GM12878 (cell line): ENCODE measurements around the gene LRRC40. TPM values are rescaled to one million over a fixed set of nuclear protein-coding genes. Genes with fewer than 3 reads are reported as not detected.

Source experiments
- ATAC-seq: fragments of 200-7000 bp; cut with Tn5 transposase; 3 replicates; pipeline ENCODE4 v1.9.1; 2020; ENCODE audit warnings: mild to moderate bottlenecking, moderate library complexity
- BruUV-seq: library from RNA; stranded (reverse); fragments of 400-500 nt; replicated peaks from 2 replicates; lab custom pipeline; 2021; lab: Mats Ljungman, UMichigan
- CTCF ChIA-PET: fragments of 300-600 bp; sonication (Branson Sonifier 250); formaldehyde crosslinking; extraction: SDS; loops from one replicate; lab custom pipeline; 2021; ENCODE audit warnings: inconsistent platforms; lab: Yijun Ruan, JAX
- POLR2A ChIA-PET: fragments of 350-600 bp; formaldehyde crosslinking; extraction: SDS; loops from one replicate; lab custom pipeline; 2021; ENCODE audit warnings: inconsistent platforms; lab: Charles Lee
- RAD21 ChIA-PET: fragments of 300-600 bp; sonication (Branson Sonifier 250); formaldehyde crosslinking; loops from one replicate; lab custom pipeline; 2023; ENCODE audit warnings: antibody characterized with exemption; ENCODE audit not compliant: unreplicated experiment; lab: Charles Lee
- SMC1A ChIA-PET: fragments of 300-600 bp; sonication (Branson Sonifier 250); formaldehyde crosslinking; loops from one replicate; lab custom pipeline; 2023; ENCODE audit not compliant: unreplicated experiment, uncharacterized antibody; lab: Charles Lee
- DNase-seq: peaks from one replicate; pipeline ENCODE4 v3.0.0-alpha.2; 2011; ENCODE audit warnings: low read depth, low spot score
- FAIRE-seq: peaks from 3 replicates; lab custom pipeline; 2011; peaks lifted over from hg19 to GRCh38; lab: Jason Lieb, UNC
- H2AFZ ChIP-seq: 2 replicates; pipeline ENCODE4 v1.6.0; 2011; ENCODE audit warnings: low read depth, low read length, control low read depth; ENCODE audit not compliant: control insufficient read depth
- H3K27ac ChIP-seq: 2 replicates; pipeline ENCODE4 v1.5.1; 2011; ENCODE audit warnings: control low read depth; ENCODE audit not compliant: control insufficient read depth, insufficient read depth
- H3K27me3 ChIP-seq, 2 experiments: replicated peaks in 1 of 2; 2 replicates each; pipeline versions ENCODE4 v1.6.0 to v1.6.1; 2011; ENCODE audit warnings: low read length in 1 of 2; ENCODE audit not compliant: control insufficient read depth in 2 of 2, insufficient read depth in 2 of 2
- H3K36me3 ChIP-seq, 2 experiments: 2 replicates each; pipeline ENCODE4 v1.5.1; 2011; ENCODE audit warnings: low read length in 1 of 2; ENCODE audit not compliant: control insufficient read depth in 2 of 2, insufficient read depth in 2 of 2
- H3K4me1 ChIP-seq: 2 replicates; pipeline ENCODE4 v1.6.1; 2011; ENCODE audit warnings: mild to moderate bottlenecking, low read length, moderate library complexity, mixed read lengths; ENCODE audit not compliant: control insufficient read depth, insufficient read depth
- H3K4me2 ChIP-seq: 2 replicates; pipeline ENCODE4 v1.6.0; 2011; ENCODE audit warnings: control low read depth; ENCODE audit not compliant: control insufficient read depth, insufficient read depth
- H3K4me3 ChIP-seq: fragments of 200-600 bp; sonication (generic); 2 replicates; pipeline ENCODE4 v1.5.1; 2016
- H3K79me2 ChIP-seq: 2 replicates; pipeline ENCODE4 v1.6.0; 2011; ENCODE audit warnings: low read length; ENCODE audit not compliant: control insufficient read depth, insufficient read depth
- H3K9ac ChIP-seq: 2 replicates; pipeline ENCODE4 v1.8.0; 2011; ENCODE audit warnings: low read length, control low read depth, mixed read lengths; ENCODE audit not compliant: control insufficient read depth, insufficient read depth
- H3K9me3 ChIP-seq: replicated peaks from 3 replicates; pipeline ENCODE4 v1.5.1; 2011; ENCODE audit warnings: mild to moderate bottlenecking, low read length; ENCODE audit not compliant: control insufficient read depth, insufficient read depth
- H4K20me1 ChIP-seq: 2 replicates; pipeline ENCODE4 v1.6.0; 2011; ENCODE audit not compliant: control insufficient read depth, insufficient read depth
- BACH1 ChIP-seq: fragments of 450-650 bp; IDR thresholded peaks from 2 replicates; pipeline ENCODE4 v1.6.1; 2017; ENCODE audit warnings: mild to moderate bottlenecking, borderline replicate concordance
- CBX3 ChIP-seq: fragments of 200-600 bp; sonication (generic); IDR thresholded peaks from 2 replicates; pipeline ENCODE4 v1.6.1; 2016; ENCODE audit warnings: low read depth, borderline replicate concordance
- E2F4 ChIP-seq: IDR thresholded peaks from 2 replicates; pipeline ENCODE4 v1.6.1; 2012; ENCODE audit warnings: low read depth, low read length, improper control_type of control experiment
- KAT2A ChIP-seq: conservative IDR thresholded peaks from 2 replicates; pipeline ENCODE4 v1.6.1; 2011; ENCODE audit warnings: low read depth, low read length; ENCODE audit not compliant: control insufficient read depth
- RFX5 ChIP-seq: IDR thresholded peaks from 2 replicates; pipeline ENCODE4 v1.6.1; 2011; ENCODE audit warnings: low read depth, low read length, improper control_type of control experiment
- TCF12 ChIP-seq: IDR thresholded peaks from 2 replicates; pipeline ENCODE4 v1.6.1; 2011; ENCODE audit warnings: low read depth, mild to moderate bottlenecking, low read length
- ZNF274 ChIP-seq: IDR thresholded peaks from one replicate; pipeline ENCODE4 v1.8.0; 2011; ENCODE audit not compliant: insufficient read length, insufficient read depth
- WGBS: methylation state at CpG from one replicate; pipeline ENCODE4 v1.1.6; 2016; ENCODE audit warnings: low lambda C conversion rate; ENCODE audit not compliant: insufficient replicate concordance, insufficient coverage; ENCODE audit errors: missing lambda C conversion rate; 5-methylcytosine and 5-hydroxymethylcytosine counted together
- in situ Hi-C: fragments of 300-500 bp; cut with MboI; formaldehyde crosslinking; loops from 9 replicates; pipeline ENCODE4 v1.14.3; 2018; ENCODE audit warnings: mixed read lengths
- intact Hi-C: fragments of 100-400 bp; cut with micrococcal nuclease; formaldehyde crosslinking; loops from one replicate; pipeline ENCODE4 v1.14.2; 2022; ENCODE audit not compliant: unreplicated experiment
- polyA plus RNA-seq, 11 experiments: library from polyadenylated mRNA; depleted of rRNA in 4 of 11; unstranded in 6 of 11; stranded (reverse) in 5 of 11; fragments of >200 nt; fragmentation: Nextera tagmentation in 4 of 11; fragmentation: Illumina TruSeq in 1 of 11; extraction: Ambion mirVana in 4 of 11; extraction: Trizol in 1 of 11; gene quantifications; 1 replicate in 1 of 11; 2 replicates in 10 of 11; pipeline versions ENCODE4 v1.2.1 to v1.2.3, GENCODE V29; 2011 to 2016; ENCODE audit warnings: inconsistent platforms in 2 of 11, missing spikeins in 2 of 11, low read depth in 1 of 11
- total RNA-seq, 4 experiments: library from RNA; depleted of rRNA in 3 of 4; stranded (reverse); fragments of >200 nt in 3 of 4; fragmentation: Illumina TruSeq in 1 of 4; extraction: Trizol in 1 of 4; gene quantifications; 2 replicates each; pipeline versions ENCODE4 v1.2.1 to v1.2.3, GENCODE V29; 2013 to 2021
- TF ChIP-seq, protein P1 (sequence below): fragments of 450-650 bp; formaldehyde crosslinking; IDR thresholded peaks from 2 replicates; pipeline ENCODE4 v1.4.0; 2022; ENCODE audit warnings: mild to moderate bottlenecking, moderate library complexity
- TF ChIP-seq, protein P2 (sequence below): IDR thresholded peaks from 2 replicates; pipeline ENCODE4 v1.6.1; 2011; ENCODE audit warnings: borderline replicate concordance, low read depth, mild to moderate bottlenecking, moderate library complexity, low read length; ENCODE audit not compliant: insufficient read depth, poor library complexity, severe bottlenecking
- TF ChIP-seq, protein P3 (sequence below): fragments of 450-650 bp; IDR thresholded peaks from 2 replicates; pipeline ENCODE4 v1.6.1; 2016; ENCODE audit warnings: mild to moderate bottlenecking
- TF ChIP-seq, protein P4 (sequence below), 3 experiments: IDR thresholded peaks in 2 of 3; conservative IDR thresholded peaks in 1 of 3; 2 replicates each; pipeline ENCODE4 v1.5.1; 2011; ENCODE audit warnings: low read depth in 3 of 3, low read length in 3 of 3, mild to moderate bottlenecking in 3 of 3, control low read depth in 2 of 3, moderate library complexity in 2 of 3, inconsistent platforms in 1 of 3, mixed read lengths in 1 of 3; ENCODE audit not compliant: control insufficient read depth in 2 of 3, insufficient read depth in 1 of 3; ENCODE audit errors: extremely low read depth in 1 of 3
- TF ChIP-seq, protein P5 (sequence below): fragments of 450-650 bp; IDR thresholded peaks from 2 replicates; pipeline ENCODE4 v1.6.1; 2016; ENCODE audit warnings: mild to moderate bottlenecking

Gene LRRC40
- total and polyA plus RNA-seq, 10 of the 15 experiments (the other 5 are each of a cell fraction or from before 2014, with no cell fraction given): 19.5 to 44.3 (median 30.9) TPM

GRCh38 chr1:70143048-70143659 is 62.2 kb downstream of the LRRC40 start:
- Histone ChIP-seq H3K27ac (no peak overlapping the region), H4K20me1 (no peaks in the 10 kb centered on the region), H3K9me3 (no peaks in the 10 kb centered on the region), H3K4me2 (no peak overlapping the region), H3K79me2 (no peaks in the 10 kb centered on the region), H3K4me1 (no peaks in the 10 kb centered on the region), H3K9ac (no peak overlapping the region), H2AFZ (no peak overlapping the region), H3K27me3 (no peaks in the 10 kb centered on the region), H3K36me3 (peaks cover 0 to 3% of the 10 kb centered on the region in 2 experiments; a peak in 1 of 4 replicates), H3K4me3 (no peak overlapping the region)
- ChIA-PET RAD21 (no interaction called here), SMC1A (interaction anchor here (0.9 to 1.9 kb wide), 3 partner anchors 10 to 84 kb away, joined by 3 to 5 read pairs (median 4); no protein-coding TSS in a partner anchor), CTCF (interaction anchor here (1.2 kb wide), 2 partner anchors 9 to 369 kb away, joined by 6 to 8 read pairs; no protein-coding TSS in a partner anchor), POLR2A (no interaction called here)
- ATAC-seq (no peak), FAIRE-seq (no peak), DNase-seq (no peak)
- WGBS: 59% methylated on average over 4 of the region's 4 CpGs
- BruUV-seq: no TSS peak
- intact Hi-C loops: no loop called here
- in situ Hi-C loops: no loop called here
- TF ChIP-seq, protein P1, sequence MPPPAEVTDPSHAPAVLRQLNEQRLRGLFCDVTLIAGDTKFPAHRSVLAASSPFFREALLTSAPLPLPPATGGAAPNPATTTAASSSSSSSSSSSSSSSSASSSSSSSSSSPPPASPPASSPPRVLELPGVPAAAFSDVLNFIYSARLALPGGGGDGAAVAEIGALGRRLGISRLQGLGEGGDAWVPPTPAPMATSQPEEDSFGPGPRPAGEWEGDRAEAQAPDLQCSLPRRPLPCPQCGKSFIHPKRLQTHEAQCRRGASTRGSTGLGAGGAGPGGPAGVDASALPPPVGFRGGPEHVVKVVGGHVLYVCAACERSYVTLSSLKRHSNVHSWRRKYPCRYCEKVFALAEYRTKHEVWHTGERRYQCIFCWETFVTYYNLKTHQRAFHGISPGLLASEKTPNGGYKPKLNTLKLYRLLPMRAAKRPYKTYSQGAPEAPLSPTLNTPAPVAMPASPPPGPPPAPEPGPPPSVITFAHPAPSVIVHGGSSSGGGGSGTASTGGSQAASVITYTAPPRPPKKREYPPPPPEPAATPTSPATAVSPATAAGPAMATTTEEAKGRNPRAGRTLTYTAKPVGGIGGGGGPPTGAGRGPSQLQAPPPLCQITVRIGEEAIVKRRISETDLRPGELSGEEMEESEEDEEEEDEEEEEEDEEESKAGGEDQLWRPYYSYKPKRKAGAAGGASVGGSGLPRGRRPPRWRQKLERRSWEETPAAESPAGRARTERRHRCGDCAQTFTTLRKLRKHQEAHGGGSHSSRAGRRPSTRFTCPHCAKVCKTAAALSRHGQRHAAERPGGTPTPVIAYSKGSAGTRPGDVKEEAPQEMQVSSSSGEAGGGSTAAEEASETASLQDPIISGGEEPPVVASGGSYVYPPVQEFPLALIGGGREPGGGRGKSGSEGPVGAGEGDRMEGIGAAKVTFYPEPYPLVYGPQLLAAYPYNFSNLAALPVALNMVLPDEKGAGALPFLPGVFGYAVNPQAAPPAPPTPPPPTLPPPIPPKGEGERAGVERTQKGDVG (CRISPR knock-in tag): no peak
- TF ChIP-seq, protein P2, sequence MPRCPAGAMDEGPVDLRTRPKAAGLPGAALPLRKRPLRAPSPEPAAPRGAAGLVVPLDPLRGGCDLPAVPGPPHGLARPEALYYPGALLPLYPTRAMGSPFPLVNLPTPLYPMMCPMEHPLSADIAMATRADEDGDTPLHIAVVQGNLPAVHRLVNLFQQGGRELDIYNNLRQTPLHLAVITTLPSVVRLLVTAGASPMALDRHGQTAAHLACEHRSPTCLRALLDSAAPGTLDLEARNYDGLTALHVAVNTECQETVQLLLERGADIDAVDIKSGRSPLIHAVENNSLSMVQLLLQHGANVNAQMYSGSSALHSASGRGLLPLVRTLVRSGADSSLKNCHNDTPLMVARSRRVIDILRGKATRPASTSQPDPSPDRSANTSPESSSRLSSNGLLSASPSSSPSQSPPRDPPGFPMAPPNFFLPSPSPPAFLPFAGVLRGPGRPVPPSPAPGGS: no peak
- TF ChIP-seq KAT2A (no peak), RFX5 (no peak), E2F4 (no peak), CBX3 (no peak), BACH1 (no peak), ZNF274 (no peak), TCF12 (no peak)
- TF ChIP-seq, protein P3, sequence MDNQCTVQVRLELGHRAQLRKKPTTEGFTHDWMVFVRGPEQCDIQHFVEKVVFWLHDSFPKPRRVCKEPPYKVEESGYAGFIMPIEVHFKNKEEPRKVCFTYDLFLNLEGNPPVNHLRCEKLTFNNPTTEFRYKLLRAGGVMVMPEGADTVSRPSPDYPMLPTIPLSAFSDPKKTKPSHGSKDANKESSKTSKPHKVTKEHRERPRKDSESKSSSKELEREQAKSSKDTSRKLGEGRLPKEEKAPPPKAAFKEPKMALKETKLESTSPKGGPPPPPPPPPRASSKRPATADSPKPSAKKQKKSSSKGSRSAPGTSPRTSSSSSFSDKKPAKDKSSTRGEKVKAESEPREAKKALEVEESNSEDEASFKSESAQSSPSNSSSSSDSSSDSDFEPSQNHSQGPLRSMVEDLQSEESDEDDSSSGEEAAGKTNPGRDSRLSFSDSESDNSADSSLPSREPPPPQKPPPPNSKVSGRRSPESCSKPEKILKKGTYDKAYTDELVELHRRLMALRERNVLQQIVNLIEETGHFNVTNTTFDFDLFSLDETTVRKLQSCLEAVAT: no peak
- TF ChIP-seq, protein P4, sequence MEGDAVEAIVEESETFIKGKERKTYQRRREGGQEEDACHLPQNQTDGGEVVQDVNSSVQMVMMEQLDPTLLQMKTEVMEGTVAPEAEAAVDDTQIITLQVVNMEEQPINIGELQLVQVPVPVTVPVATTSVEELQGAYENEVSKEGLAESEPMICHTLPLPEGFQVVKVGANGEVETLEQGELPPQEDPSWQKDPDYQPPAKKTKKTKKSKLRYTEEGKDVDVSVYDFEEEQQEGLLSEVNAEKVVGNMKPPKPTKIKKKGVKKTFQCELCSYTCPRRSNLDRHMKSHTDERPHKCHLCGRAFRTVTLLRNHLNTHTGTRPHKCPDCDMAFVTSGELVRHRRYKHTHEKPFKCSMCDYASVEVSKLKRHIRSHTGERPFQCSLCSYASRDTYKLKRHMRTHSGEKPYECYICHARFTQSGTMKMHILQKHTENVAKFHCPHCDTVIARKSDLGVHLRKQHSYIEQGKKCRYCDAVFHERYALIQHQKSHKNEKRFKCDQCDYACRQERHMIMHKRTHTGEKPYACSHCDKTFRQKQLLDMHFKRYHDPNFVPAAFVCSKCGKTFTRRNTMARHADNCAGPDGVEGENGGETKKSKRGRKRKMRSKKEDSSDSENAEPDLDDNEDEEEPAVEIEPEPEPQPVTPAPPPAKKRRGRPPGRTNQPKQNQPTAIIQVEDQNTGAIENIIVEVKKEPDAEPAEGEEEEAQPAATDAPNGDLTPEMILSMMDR (IDR thresholded peaks at IDR 0.05 in 2 of 3, conservative IDR thresholded peaks at IDR 0.05 in 1 of 3; ENCODE audit: control insufficient read depth in 2 of 3, extremely low read depth in 1 of 3, insufficient read depth in 1 of 3, low read depth in 3 of 3, low read length in 3 of 3): no peak
- TF ChIP-seq, protein P5, sequence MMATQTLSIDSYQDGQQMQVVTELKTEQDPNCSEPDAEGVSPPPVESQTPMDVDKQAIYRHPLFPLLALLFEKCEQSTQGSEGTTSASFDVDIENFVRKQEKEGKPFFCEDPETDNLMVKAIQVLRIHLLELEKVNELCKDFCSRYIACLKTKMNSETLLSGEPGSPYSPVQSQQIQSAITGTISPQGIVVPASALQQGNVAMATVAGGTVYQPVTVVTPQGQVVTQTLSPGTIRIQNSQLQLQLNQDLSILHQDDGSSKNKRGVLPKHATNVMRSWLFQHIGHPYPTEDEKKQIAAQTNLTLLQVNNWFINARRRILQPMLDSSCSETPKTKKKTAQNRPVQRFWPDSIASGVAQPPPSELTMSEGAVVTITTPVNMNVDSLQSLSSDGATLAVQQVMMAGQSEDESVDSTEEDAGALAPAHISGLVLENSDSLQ: no peak
